HUES48 (cell line): ENCODE measurements around the gene ADGRL2.

Source experiments
- H3K27ac ChIP-seq: one replicate; pipeline ENCODE4 v1.7.0; 2013; ENCODE audit warnings: low read depth, low read length, inconsistent platforms
- H3K27me3 ChIP-seq: 2 replicates; pipeline ENCODE4 v1.6.1; 2013; ENCODE audit warnings: mild to moderate bottlenecking, low read length; ENCODE audit not compliant: control insufficient read depth, insufficient read depth
- H3K36me3 ChIP-seq: 2 replicates; pipeline ENCODE4 v1.6.1; 2013; ENCODE audit warnings: low read length; ENCODE audit not compliant: control insufficient read depth, insufficient read depth
- H3K4me1 ChIP-seq: 2 replicates; pipeline ENCODE4 v1.6.1; 2013; ENCODE audit warnings: mild to moderate bottlenecking, low read length; ENCODE audit not compliant: control insufficient read depth, insufficient read depth
- H3K4me3 ChIP-seq: 2 replicates; pipeline ENCODE4 v1.5.1; 2013; ENCODE audit warnings: mild to moderate bottlenecking, low read depth, low read length
- H3K9ac ChIP-seq: 2 replicates; pipeline ENCODE4 v1.6.1; 2013; ENCODE audit warnings: mild to moderate bottlenecking, low read depth, low read length, moderate library complexity
- H3K9me3 ChIP-seq: 2 replicates; pipeline ENCODE4 v1.6.1; 2013; ENCODE audit warnings: low read length; ENCODE audit not compliant: control insufficient read depth, insufficient read depth

The ADGRL2 gene

GRCh38 chr1:81907575-81907974 lies 106.8 kb downstream of the ADGRL2 start:
- H3K4me3 ChIP-seq, result no peak overlapping the region
- peaks cover 10% of the 10 kb centered on the region; the same call in 1 of the 2 replicates for H3K4me1 ChIP-seq
- H3K9ac ChIP-seq, result no peak overlapping the region
- H3K27me3 ChIP-seq, result no peaks in the 10 kb centered on the region
- no peak overlapping the region for H3K27ac ChIP-seq
- peaks cover 18% of the 10 kb centered on the region for H3K36me3 ChIP-seq
- H3K9me3 ChIP-seq, result no peaks in the 10 kb centered on the region

GRCh38 chr1:81912383-81912782 lies 111.6 kb downstream of the ADGRL2 start:
- H3K36me3 ChIP-seq, result peaks cover 15% of the 10 kb centered on the region
- no peaks in the 10 kb centered on the region for H3K27me3 ChIP-seq
- H3K9ac ChIP-seq, result no peak overlapping the region
- H3K9me3 ChIP-seq, result no peaks in the 10 kb centered on the region
- H3K27ac ChIP-seq, result no peak overlapping the region
- no peak overlapping the region for H3K4me3 ChIP-seq
- peaks cover 12% of the 10 kb centered on the region; the same call in 1 of the 2 replicates for H3K4me1 ChIP-seq

- 0 out of 2 replicates have a peak, but pooled peaks cover 2% of the 10 kb centered on the region for H3K36me3 ChIP-seq
- H3K27me3 ChIP-seq, result no peaks in the 10 kb centered on the region
- H3K9ac ChIP-seq, result no peak overlapping the region
- H3K4me3 ChIP-seq, result no peak overlapping the region
- no peak overlapping the region for H3K27ac ChIP-seq
- peaks cover 24% of the 10 kb centered on the region for H3K4me1 ChIP-seq
- H3K9me3 ChIP-seq, result no peaks in the 10 kb centered on the region
Measured at GRCh38 chr1:81915937-81916336, 115.2 kb downstream of the ADGRL2 start.

- Histone ChIP-seq H3K4me1 (peaks cover 33% of the 10 kb centered on the region), H3K4me3 (no peak overlapping the region), H3K27me3 (no peaks in the 10 kb centered on the region), H3K27ac (peak overlapping the region; percentile 68), H3K36me3 (0 out of 2 replicates have a peak, but pooled peaks cover 2% of the 10 kb centered on the region), H3K9ac (no peak overlapping the region), H3K9me3 (no peaks in the 10 kb centered on the region)
Measured at GRCh38 chr1:81920245-81920740, 119.6 kb downstream of the ADGRL2 start.

GRCh38 chr1:81920886-81921285 lies 120.2 kb downstream of the ADGRL2 start:
- Histone ChIP-seq H3K27me3 (no peaks in the 10 kb centered on the region), H3K9me3 (no peaks in the 10 kb centered on the region), H3K4me3 (no peak overlapping the region), H3K27ac (peak overlapping the region; percentile 68), H3K9ac (no peak overlapping the region), H3K36me3 (0 out of 2 replicates have a peak, but pooled peaks cover 2% of the 10 kb centered on the region), H3K4me1 (peaks cover 39% of the 10 kb centered on the region)

GRCh38 chr1:81921344-81921743 lies 120.6 kb downstream of the ADGRL2 start:
- peaks cover 43% of the 10 kb centered on the region for H3K4me1 ChIP-seq
- H3K27me3 ChIP-seq, result no peaks in the 10 kb centered on the region
- H3K36me3 ChIP-seq, result no peaks in the 10 kb centered on the region
- H3K9me3 ChIP-seq, result no peaks in the 10 kb centered on the region
- no peak overlapping the region for H3K9ac ChIP-seq
- H3K4me3 ChIP-seq, result no peak overlapping the region
- no peak overlapping the region for H3K27ac ChIP-seq

- H3K36me3 ChIP-seq, result no peaks in the 10 kb centered on the region
- H3K27me3 ChIP-seq, result no peaks in the 10 kb centered on the region
- no peak overlapping the region for H3K9ac ChIP-seq
- no peak overlapping the region for H3K4me3 ChIP-seq
- H3K27ac ChIP-seq, result no peak overlapping the region
- no peaks in the 10 kb centered on the region for H3K9me3 ChIP-seq
- peaks cover 49% of the 10 kb centered on the region for H3K4me1 ChIP-seq
Measured at GRCh38 chr1:81921851-81922462, 121.2 kb downstream of the ADGRL2 start.

GRCh38 chr1:81922955-81923354 lies 122.2 kb downstream of the ADGRL2 start:
- no peak overlapping the region for H3K27ac ChIP-seq
- H3K36me3 ChIP-seq, result no peaks in the 10 kb centered on the region
- H3K27me3 ChIP-seq, result no peaks in the 10 kb centered on the region
- H3K4me1 ChIP-seq, result peaks cover 52% of the 10 kb centered on the region
- no peaks in the 10 kb centered on the region for H3K9me3 ChIP-seq
- no peak overlapping the region for H3K9ac ChIP-seq
- H3K4me3 ChIP-seq, result no peak overlapping the region

- Histone ChIP-seq H3K4me1 (peaks cover 29% of the 10 kb centered on the region), H3K9ac (no peak overlapping the region), H3K27me3 (no peaks in the 10 kb centered on the region), H3K4me3 (no peak overlapping the region), H3K9me3 (no peaks in the 10 kb centered on the region), H3K36me3 (peaks cover 9% of the 10 kb centered on the region), H3K27ac (no peak overlapping the region)
Measured at GRCh38 chr1:81929106-81929505, 128.4 kb downstream of the ADGRL2 start.

- Histone ChIP-seq H3K36me3 (peaks cover 7% of the 10 kb centered on the region), H3K27me3 (no peaks in the 10 kb centered on the region), H3K4me3 (no peak overlapping the region), H3K9ac (no peak overlapping the region), H3K4me1 (0 out of 2 replicates have a peak, but pooled peaks cover 3% of the 10 kb centered on the region), H3K9me3 (no peaks in the 10 kb centered on the region), H3K27ac (peak overlapping the region; percentile 44)
Measured at GRCh38 chr1:81936853-81937252, 136.1 kb downstream of the ADGRL2 start.

GRCh38 chr1:81937791-81938450 lies 137.2 kb downstream of the ADGRL2 start:
- Histone ChIP-seq H3K27me3 (no peaks in the 10 kb centered on the region), H3K4me3 (no peak overlapping the region), H3K4me1 (0 out of 2 replicates have a peak, but pooled peaks cover 3% of the 10 kb centered on the region), H3K36me3 (peaks cover 9% of the 10 kb centered on the region), H3K9me3 (no peaks in the 10 kb centered on the region), H3K27ac (no peak overlapping the region), H3K9ac (no peak overlapping the region)
